ENCODE measurements around the gene FAM193B.
"Not testable (repeated sequence)": the region's sequence is repeated elsewhere in the genome, so short reads cannot be mapped to it uniquely, and the experiment has no call there.

The FAM193B gene

DNA sequence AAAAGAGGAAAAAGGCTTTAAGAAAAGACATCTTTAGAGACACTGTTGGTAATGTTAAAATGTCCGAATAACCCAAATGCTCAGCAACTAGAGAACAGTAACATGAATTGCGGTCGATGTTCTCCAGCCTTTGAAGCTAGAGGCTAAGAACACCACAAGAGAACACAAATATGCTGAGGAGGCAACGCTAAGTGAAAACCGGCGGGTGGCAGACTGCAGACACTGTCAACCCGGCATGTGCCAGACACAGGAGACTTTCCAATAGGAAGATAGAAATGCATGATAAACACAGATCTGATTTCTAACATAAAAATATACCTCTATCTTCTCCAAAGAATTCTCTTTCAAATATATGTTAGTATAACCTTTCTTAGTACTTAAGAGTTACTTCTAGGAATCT is 19.2 kb downstream of the FAM193B start:
- DNase-seq, result no peak

DNA sequence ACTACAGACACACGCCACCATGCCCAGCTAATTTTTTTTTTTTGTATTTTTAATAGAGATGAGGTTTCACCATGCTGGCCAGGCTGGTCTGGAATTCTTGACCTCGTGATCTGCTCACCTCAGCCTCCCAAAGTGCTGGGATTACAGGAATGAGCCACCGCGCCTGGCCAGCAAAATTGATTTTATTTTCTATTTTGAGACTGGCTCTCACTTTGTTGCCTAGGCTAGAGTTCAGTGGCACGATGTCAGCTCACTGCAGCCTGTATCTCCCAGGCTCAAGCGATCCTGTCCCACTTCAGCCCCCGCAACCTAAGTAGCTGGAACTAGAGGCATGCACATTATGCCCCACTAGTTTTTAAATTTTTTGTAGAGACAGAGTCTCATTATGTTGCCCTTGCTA is 19.9 kb downstream of the FAM193B start:
- not testable (repeated sequence) for DNase-seq

DNA sequence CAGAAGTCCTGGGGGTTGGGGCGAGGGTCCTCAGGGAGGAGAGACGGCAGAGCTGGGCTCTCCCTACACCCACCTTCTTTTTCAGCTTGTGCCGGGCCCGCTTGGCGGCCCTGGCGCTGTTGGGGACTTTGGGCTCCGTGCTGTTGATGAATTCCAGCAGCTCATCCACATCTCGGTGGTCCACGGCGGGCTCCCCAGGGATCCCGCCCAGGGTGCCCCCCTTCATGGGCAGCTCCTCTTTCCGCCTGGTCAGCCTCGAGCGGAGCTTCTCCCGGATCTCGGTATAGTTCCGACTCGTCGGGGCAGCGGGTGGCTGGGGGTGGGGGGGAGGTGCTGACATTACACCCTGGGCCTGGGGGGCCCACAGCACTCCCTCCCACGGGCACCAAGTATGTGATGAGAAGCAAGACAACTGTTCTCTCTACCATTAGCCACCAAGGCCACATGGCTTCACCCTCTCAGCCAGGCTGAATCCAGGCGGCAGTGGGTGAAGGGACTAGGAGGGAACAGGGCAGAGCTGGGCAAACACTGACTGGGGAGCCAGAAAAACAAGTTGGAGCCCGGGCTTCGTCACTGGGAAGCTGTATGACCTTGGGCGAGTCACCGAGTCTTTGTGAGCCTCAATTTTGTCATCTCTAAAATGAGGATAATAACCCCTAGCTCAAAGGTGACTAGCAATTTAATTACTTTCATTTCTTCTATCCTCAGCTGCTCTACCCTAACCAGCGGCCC is 23.0 kb downstream of the FAM193B start:
- no peak for DNase-seq

DNA sequence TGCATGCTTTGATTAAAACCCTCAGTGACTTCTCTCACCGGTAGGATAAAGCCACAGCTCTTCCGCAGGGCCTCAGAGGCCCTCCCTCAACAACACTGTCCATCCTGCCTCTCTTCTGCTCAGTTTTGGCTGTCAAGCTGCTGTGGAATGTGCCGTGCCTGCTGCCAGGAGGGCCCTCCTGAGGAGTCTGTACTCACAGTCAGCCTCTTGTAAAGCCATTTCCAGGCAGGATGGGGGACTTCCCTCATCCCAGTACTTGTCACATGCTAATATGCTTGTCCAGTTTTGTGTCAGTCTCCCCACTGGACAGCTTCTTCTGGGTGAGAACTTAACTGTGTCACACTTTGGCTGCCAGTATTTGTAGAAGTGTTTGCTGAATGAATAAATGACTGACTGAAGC is 23.7 kb downstream of the FAM193B start:
- no peak for DNase-seq

DNA sequence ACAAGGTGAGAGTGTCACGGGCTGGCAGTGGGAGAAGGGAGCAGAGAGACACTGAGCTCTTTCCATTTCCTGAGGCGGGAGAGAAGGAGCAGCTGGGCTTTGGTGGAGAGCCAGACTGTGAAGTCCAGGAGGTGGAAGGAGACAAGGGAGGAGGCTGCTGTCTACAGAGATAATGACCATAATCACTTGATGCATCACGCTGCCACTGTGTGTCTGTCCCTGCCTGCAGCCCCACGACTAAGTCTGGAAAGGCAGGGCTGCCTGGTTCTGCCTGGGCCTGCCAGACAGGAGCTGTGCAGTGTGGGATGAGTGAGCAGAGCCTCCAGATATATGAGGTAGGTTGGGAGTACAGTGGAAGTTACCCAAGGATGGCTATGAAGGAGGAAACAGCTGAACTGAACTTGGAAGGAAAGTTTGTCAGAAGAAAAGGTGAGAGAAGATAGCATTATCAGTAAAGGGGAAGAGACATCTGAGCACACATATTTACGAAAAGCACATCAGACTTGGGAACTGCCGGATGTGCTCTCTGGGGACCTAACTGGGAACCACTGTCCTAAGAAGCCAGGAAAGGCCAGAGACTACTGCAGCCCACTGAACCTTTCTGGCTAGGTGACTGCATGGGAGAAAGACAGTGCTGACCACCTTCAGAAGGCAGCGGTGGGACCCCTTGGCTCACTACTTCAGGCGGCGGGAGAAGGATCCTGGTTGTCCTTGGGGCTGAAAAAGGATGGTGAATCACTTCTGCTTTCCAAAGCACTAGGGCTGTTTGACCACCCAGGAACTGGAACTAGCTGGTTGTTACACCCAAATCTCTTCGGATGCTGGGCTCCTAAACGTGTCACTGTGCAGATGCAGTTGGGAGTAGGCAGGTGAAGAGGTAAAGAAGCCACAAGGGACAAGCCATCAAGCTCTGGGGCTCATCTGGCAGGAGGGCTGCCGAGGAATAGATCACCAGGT is 24.8 kb downstream of the FAM193B start:
- no peak for DNase-seq

DNA sequence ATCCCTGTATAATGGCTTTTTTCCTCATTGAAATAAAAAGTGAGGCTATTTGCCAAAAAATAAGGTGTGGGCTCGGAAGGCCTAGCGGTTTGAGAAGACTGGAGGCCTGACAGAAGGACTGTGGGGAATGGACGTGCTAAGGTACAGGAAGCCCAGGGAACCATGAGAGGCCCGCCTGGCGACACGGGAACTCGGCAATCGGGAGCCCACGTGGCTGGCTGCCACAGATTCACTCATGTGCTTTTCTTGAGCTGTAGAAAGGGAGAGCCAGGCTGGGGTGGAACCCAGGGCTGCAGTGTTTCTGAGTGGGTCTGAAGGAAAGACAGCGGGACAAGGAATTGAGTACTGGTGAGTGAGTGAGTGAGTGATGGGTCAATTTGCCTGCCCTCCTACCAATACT is 25.7 kb downstream of the FAM193B start:
- no peak for DNase-seq

DNA sequence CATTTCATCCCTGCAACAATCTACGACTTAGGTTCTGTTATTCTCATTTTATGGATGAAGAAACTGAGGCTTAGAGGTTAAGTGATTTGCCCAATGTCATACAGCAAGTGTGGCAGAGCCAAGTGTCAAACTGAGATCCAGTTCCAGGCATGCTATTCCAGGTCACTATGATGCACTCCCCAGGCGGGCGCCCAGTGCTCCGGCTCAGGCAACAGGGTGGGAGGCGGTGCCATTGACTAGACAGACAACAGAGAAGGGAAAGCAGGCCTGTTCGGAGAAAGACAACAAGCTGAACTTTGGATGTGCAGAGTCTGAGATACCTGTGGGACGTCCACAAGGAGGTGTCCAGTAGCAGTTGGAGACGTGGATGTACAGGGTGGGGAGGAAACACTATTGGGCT is 26.8 kb downstream of the FAM193B start:
- DNase-seq, result no peak

DNA sequence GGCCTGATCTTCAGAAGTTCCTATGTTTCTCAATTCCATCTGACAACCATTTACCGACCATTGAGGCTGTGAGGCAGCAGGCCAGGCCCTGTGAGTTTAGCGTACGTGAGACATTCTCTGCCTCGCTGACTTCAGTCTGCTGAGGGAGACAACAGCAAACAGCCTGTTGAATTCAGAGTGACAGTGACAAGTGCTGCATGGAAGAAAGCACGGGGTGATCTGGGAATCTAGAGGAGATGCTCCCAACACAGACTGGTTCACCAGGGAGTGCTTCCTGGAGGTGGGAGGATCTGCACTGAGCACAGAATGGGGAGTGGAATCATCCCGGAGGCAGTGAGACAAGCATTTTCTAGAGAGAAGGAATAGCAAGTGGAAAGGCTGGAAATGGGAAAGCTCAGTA is 27.6 kb downstream of the FAM193B start:
- DNase-seq, result no peak

DNA sequence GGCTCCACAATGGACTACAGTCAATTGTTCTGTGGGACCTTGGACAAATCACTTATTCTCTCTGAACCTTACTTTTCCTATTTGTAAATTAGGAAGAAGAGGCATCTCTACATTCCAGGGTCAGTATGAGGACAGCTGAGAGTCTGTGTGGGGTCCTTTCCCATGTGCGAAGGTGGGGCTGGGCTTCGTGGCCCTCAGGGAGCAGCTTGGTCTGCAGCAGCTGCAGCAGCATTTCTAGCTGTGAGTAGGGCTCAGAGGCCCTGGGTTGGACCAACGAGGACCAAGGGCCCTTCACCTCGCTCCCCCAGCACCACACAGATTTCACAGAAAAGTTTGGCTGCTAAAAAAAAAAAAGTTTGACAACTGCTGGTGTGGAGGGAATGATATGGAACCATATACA is 28.2 kb downstream of the FAM193B start:
- DNase-seq, result no peak

DNA sequence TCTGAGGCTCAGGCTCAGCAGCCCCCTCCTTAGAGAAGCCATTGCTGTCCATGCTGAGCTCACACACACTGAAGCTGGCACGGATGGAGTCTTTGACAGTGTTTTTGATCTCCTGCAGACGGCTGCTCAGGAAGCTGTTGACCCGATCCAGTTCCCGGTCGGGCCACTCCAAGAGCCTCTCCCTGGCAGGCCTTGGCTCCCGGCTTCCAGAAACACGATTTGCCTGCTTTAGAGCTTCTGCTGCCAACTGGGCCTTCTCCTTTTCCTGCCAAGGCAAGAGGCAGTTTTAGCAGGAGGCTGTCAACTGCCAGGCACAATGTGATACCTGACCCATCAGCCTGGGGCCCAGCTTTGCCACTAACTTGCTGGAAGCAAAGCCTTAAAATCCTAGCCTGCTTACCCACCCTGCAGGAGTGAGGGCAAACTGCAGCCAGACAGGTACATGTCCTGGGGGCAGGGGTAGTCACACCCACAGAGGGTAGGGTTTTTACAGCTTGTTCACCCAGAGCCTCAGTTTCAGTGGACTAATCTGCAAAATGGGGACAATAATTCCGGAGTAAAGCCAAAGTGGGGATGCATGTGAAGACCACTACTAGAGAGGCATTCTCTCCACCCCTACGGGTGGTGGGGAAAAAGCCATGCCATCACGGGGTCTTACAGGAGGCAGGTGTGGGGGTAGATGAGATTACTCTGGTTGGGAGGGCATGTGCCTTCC is 29.3 kb downstream of the FAM193B start:
- DNase-seq, result no peak

DNA sequence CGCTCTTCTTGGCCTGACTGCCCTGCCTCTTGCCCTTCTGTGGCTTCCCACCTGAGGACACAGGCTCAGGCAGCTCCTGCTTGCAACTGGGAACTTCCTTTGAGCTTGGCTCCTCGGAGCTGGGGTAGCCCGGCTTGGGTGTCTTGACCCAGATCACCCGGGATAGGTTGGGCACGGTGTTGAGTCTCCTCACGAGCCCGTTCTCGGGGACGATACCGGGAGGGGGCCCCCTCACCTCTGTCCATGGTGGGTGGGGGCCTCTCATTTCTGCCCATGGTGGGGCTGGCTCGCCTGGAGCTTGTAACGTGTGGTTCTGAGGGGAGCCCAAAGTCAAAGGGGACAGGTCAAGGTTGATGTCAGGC is 29.8 kb downstream of the FAM193B start:
- no peak for DNase-seq

DNA sequence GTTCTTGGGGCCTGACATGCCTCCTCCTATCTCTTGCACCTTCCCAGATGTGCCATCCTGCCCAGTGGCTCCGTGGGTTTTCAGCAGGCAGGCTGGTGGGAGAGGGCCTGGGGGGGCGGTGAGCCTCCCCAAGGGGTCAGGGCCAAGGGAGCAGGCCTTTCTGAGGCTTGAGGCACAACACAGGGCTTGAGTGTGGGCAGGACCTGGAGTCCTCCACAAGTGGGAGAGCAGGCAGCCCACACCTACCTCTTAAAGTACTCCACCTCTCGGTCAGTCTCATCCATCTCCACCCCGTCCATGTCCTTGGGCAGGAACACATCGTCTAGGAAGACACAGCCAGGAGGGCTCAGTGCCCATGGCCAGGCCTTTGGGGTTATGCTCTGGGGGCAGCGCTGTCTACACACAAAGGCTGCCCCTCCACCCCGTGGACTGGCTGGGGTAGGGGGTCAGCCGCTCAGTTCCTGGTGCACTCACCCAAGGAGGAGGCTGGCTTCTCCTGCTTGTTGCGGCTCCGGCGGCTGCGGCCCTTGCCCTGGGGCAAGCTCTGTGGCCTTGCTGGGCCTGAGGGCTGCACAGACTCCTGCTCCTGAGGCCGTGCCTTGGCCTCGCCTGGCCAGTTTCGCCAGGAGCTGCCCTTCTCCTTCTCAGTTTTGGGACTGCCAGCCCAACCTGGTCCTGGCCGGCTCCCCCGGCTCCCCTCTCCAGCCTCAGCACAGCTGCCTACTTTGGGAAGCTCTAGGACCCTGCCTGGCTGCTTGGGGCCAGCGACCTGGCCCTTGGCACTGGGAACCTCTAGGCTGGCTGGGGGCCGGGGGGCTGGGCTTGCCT is 30.4 kb downstream of the FAM193B start:
- DNase-seq, result no peak

DNA sequence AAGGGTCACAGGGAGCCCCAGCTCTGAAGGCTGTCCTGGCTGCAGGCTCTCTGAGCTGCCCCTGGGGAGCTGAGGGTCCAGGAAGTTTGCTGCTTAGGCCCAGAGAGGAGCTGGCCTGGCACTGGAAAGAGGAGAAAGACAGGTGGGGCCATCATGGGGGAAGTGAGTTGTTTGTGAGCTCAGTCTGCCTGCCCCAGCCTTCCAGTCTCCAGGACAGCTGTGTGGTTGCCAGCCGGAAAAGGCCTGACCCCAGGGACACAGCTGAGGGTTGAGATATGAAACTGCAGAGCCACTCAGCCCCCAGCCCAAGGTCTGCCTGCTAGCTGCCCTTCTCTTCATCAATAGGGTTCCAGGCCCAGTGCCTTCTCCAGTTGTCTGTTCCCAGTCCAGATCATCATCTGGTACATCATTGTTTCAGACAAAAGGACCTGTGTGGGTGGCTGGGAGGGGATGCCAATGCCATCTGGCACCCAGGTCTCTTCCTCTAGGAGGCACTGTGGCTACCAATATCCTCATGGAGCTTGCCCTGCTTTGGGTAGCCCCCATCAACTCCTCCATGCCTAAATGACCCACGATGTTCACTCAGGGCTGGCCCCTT is 33.3 kb downstream of the FAM193B start:
- no peak for DNase-seq

DNA sequence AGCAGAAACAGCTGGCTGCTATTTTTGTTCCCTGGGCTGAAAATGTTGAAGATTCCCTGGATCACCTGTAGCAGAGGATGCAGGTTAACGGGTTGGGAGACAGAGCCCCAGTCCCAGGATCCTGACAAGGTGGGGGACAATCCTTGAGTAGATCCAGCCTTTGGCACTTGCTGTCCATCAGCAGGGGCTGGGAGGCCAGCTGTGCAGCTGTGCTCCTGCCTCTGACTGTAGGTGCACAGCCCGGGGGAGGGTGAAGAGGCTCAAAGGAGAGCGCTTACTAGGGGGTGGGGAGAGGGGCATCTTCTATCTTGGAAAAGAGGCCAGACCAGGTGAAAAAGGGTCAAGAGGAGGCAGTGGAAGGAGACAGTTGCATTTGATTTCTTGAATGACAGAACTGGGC is 34.1 kb downstream of the FAM193B start:
- DNase-seq, result no peak

DNA sequence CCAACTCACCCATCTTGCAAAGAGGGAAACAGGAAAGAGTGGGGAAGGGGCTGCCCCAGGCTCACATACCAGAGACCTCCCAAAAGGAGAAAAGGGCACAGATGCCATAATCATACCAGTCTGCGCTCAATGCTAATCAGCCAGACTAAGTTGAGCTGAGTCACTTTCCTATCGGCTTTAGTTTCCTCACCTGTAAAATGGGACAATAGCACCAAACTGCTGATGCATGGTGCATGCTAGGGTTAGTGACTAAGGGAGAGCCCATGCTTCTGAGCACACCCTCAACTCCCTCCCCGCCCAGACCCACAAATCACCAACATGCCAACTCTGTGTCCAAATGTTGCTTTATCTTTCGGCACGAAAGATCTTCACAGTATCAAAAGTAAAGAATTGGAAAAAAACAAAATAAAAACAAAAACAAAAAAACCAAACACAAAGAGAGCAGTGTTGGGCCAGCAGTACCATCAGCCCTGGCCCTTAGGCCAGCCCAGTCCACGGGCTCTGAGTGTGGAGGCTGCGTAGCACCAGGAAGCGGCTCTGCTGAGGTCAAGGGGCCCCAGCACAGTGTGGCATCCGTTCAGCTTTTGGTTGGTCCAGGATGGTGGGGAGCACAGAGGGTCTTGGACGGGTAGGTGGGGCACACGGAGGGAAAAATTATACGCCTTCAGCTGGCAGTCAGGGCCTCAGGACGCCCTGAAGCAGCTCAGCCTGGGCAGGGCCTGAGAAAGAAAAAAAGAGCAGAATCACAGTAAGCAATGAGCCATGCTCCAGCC is 34.7 kb downstream of the FAM193B start:
- no peak for DNase-seq

DNA sequence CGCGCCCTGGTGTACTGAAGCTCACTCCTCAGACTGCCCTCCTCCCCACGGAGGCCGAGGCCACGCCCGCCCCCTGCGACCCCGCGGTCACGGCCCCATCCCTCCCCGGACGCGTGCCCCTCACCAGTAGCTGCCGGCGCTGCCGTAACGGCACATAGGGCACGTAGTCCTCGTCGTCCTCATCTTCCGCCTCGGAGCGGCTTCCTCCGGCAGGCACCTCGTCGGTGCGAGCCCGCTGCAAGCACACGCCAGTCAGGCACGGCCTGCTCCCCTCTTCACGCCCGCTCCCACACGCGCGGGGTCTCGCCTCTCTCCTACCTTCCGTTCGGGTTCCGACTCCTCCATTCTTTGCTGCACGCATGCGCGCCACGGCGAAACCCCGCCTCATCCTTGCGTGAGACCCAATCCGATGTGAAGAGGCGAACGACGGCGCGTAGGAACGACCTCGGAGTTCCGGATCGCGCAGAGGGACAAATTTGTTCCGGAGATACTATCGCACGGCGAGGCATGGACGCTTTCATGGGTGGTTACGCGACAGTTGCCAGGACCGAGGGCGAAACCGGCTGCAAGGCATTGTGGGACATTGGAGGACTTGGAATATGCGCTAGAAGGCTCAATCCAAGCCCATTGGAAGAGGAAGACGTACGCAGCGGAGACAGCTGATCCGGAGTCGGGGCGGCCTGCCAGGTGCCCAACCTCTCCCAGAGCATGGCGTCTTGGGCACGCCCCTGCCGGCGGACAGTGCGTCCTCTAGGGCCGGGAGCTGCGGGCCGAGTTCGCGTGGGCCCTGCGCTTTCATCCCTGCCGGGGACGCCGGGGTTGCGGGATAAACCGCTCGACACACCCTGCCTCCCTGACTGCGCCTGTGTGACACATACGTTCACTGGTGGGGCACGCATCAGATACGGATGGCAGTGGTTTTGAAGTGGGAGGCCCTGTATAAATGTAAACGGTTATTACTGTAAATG is 37.5 kb downstream of the FAM193B start, which contains the start of gene DDX41:
DDX41 (minus strand) TSS at position 361 of the 968 bp plus-strand sequence; CDS start at position 345, 16 bp downstream.
- DNase-seq, result peak; percentile 96

DNA sequence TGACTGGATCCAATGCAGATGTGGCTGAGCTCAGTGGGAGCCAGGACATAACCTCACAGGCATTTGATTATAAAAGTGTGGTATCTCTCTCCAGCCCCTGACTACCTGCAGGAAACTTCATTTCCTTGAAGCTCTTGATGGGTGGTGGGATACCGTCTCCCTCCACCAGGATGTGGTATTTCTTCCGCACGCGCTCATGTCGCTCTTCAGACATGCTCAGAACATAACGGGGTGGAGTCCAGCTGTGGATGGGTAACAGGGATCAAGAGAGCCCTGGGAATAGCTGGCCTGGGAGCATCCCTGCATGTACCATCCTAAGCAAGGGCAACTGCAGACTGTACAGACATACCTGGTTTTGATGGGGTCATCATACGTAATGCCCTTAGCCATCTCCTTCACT is 38.8 kb downstream of the FAM193B start:
- no peak for DNase-seq

DNA sequence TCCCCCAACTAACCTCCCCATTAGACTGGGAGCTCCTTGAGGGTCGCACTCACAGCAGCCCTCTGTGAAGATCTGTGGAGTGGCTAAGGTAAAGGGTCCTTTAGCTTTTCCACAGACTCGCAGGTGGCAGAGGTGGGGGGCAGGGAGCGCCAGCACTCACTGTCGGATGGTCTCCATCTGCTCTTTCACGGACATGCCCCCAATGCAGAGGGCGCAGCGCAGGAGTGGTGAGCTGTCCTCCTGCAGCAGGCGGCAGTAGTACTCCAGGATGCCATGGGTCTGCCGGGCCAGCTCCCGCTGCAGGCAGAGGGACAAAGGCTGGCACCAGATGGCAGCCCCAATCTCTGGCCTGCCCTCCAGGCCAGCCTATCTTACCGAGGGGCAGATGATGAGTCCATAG is 39.8 kb downstream of the FAM193B start:
- no peak for DNase-seq

DNA sequence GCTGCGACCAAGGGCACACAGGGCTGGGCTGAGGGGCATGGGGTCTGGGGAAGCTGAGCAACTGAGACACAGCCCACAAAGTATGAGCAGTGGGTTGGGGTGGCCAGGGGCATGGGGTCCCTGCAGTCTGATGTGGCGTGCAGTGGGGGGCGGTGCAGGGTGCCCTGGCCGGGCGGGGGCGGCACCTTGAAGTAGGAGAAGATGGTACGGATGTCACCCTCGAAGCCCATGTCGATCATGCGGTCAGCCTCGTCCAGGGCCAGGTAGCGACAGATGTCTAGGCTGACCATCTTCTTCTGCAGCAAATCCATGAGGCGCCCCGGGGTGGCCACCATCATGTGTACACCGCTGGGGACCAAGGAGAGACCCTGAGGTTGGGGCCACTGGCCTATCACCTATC is 40.9 kb downstream of the FAM193B start:
- DNase-seq, result no peak

DNA sequence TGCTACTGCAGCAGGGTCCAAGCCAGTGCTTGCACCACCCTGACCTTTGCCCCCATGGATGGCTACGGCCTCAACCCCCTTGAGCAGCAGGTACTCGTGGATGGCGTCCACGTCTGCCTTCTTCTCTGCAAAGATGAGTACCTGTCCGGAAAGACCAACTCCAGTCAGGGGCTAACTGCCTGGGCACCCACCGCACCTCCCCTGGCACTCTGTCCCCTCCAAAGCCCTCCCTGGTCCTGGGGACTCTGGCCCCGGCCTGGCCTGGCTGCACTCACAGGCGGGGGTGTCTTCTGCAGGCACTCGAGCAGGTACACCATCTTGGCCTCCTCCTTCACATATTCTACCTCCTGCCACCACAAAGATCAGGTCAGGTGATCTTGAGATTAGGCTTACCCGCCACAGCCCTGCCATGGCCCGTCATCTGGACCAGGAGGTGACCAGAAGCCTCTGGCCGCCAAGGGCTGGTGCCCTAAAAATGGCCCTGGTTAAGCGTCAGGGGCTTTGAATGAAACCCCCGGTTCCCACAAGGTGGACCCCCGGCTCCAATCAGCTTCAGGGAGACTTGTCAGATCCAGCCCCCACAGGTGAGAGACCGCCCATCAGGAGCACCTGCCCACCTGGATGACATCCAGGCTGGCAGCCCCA is 41.5 kb downstream of the FAM193B start:
- no peak for DNase-seq

All from activated naive CD4-positive, alpha-beta T cell treated with Interleukin-2 at 50 U/mL for 16 hours (primary cell).